Measurements from ENCODE around the gene DGUOK. TPM values are rescaled to one million over a fixed set of nuclear protein-coding genes. Genes with fewer than 3 reads are reported as not detected.

The DGUOK gene
- total RNA-seq, 4 donors from 2014 or later: 30.5 to 38.9 (median 36.3) TPM

- no peak for DNase-seq (ENCODE audit: low spot score)
- no peak for TF ChIP-seq CTCF (IDR thresholded peaks at IDR 0.05)
- no peak for ATAC-seq (ENCODE audit: low FRiP score)
Measured at GRCh38 chr2:73910873-73911547, 15.7 kb upstream of the DGUOK start.

DNA sequence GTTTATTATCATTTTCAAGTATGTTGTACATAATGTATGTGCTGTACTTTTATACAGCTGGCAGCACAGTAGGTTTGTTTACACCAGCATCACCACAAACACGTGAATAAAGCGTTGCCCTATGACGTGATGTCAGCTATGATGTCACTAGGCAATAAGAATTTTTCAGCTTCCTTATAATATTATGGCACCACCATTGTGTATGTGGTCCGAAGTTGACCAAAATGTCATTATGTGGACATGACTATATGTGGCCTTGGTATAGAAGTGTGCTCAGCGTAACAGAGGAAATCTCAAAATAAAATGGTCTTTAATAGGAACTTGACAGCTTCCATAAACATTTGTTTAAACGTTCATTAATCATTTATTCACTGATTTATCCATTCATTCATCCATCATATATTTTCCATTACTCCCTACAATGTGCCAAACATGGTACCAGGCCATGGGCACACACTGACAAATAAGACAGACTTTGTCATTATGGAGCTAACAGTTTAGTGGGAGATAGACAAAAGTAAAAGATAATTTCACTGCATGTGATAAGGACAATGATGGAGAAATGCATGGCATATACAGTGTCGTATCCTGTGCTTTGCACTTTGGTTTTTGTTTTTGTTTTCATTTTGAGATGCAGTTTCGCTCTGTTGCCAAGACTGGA, 15.0 kb upstream of the DGUOK start:
- ATAC-seq (ENCODE audit: low FRiP score) (no peak), DNase-seq (ENCODE audit: low spot score) (no peak)
- no peak for TF ChIP-seq CTCF (IDR thresholded peaks at IDR 0.05)

- DNase-seq (ENCODE audit: low spot score) (no peak), ATAC-seq (ENCODE audit: low FRiP score) (no peak)
- no peak for TF ChIP-seq CTCF (IDR thresholded peaks at IDR 0.05)
Measured at GRCh38 chr2:73913414-73914054, 13.1 kb upstream of the DGUOK start.

DNA sequence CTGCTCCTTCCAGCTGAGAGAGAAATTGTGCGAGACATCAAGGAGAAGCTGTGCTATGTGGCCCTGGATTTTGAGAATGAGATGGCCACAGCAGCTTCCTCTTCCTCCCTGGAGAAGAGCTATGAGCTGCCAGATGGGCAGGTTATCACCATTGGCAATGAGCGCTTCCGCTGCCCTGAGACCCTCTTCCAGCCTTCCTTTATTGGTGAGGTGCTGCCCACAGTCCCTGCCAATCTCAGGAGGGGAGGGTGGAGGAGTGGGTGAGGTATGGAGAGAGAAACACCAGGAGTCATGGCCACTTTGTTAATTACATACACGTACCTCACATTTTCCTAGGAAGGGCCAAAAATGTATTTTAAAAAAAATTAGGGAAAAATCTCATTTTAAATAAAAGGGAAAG, 12.0 kb upstream of the DGUOK start:
- ATAC-seq (ENCODE audit: low FRiP score) (no peak), DNase-seq (ENCODE audit: low spot score) (no peak)
- TF ChIP-seq CTCF (IDR thresholded peaks at IDR 0.05): no peak

GRCh38 chr2:73915437-73915993, 11.2 kb upstream of the DGUOK start:
- DNase-seq (ENCODE audit: low spot score) (no peak), ATAC-seq (ENCODE audit: low FRiP score) (no peak)
- no peak for TF ChIP-seq CTCF (IDR thresholded peaks at IDR 0.05)

DNA sequence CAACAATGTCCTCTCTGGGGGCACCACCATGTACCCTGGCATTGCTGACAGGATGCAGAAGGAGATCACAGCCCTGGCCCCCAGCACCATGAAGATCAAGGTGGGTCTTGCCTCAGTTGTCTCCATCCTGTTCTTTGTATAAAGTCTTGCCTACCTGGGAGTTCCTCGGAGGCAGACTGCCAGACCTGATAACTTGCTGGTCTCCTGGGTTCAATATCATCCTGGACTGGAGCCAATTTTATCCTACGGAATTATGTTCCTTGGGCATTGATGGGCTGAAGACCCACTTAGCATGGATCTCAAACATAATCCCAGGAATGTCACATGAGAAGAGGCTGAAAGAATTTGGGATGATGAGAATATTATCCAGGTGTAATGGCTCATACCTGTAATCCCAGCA, 10.0 kb upstream of the DGUOK start:
- DNase-seq (ENCODE audit: low spot score) (no peak), ATAC-seq (ENCODE audit: low FRiP score) (no peak)
- no peak for TF ChIP-seq CTCF (IDR thresholded peaks at IDR 0.05)
